ENCODE measurements around the gene DCAF12. TPM values are rescaled to one million over a fixed set of nuclear protein-coding genes. Genes with fewer than 3 reads are reported as not detected.

Gene DCAF12
- polyA plus RNA-seq, 1 of the 3 experiments (the other 2 are of a cell fraction) = 20.8 TPM

GRCh38 chr9:34065541-34065940 lies 61.0 kb downstream of the DCAF12 start:
- WGBS (ENCODE audit: low lambda C conversion rate) = 100% methylated on average over 3 of the region's 3 CpGs
- ChIA-PET POLR2A (no interaction called here), CTCF (interaction anchor here (1.4 kb wide), 1 partner anchor 8 kb away, joined by 7 read pairs; no protein-coding TSS in a partner anchor)
- no peaks in the 10 kb centered on the region for H4K20me1 ChIP-seq (ENCODE audit: insufficient read depth)
- DNase-seq = no peak
- no peak overlapping the region for H3K4me3 ChIP-seq (ENCODE audit: low read depth in 2 of 2, low read length in 1 of 2)
- no peak overlapping the region for H3K27ac ChIP-seq (ENCODE audit: low read depth in 2 of 2, low read length in 1 of 2)
- no peak for TF ChIP-seq CHD2 (IDR thresholded peaks at IDR 0.05; ENCODE audit: low read length, partially characterized antibody)
- TF ChIP-seq JUND (IDR thresholded peaks at IDR 0.05) = no peak
- TF ChIP-seq MXI1 (IDR thresholded peaks at IDR 0.05; ENCODE audit: low read depth, low read length) = no peak
- TF ChIP-seq PBX3 (IDR thresholded peaks at IDR 0.05) = no peak
- no peak for TF ChIP-seq TCF12 (IDR thresholded peaks at IDR 0.05)
- no peak for TF ChIP-seq SMC3 (IDR thresholded peaks at IDR 0.05; ENCODE audit: low read depth, low read length)
- no peak for TF ChIP-seq IRF3 (IDR thresholded peaks at IDR 0.05; ENCODE audit: low read depth, low read length)
- TF ChIP-seq, protein P1, sequence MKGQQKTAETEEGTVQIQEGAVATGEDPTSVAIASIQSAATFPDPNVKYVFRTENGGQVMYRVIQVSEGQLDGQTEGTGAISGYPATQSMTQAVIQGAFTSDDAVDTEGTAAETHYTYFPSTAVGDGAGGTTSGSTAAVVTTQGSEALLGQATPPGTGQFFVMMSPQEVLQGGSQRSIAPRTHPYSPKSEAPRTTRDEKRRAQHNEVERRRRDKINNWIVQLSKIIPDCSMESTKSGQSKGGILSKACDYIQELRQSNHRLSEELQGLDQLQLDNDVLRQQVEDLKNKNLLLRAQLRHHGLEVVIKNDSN (IDR thresholded peaks at IDR 0.05; ENCODE audit: borderline replicate concordance, low read depth) = no peak
- no peak for TF ChIP-seq FOSL2 (IDR thresholded peaks at IDR 0.05; ENCODE audit: borderline replicate concordance, low read depth)
- no peak for TF ChIP-seq GATA2 (CRISPR knock-in tag; IDR thresholded peaks at IDR 0.05)
- TF ChIP-seq RAD21 (IDR thresholded peaks at IDR 0.05; ENCODE audit: low read length) = no peak
- no peak overlapping the region for H3K9ac ChIP-seq
- H3K4me2 ChIP-seq = no peak overlapping the region
- no peaks in the 10 kb centered on the region for H3K36me3 ChIP-seq (replicated peaks in 1 of 2; ENCODE audit: control insufficient read depth in 1 of 2, insufficient read depth in 2 of 2, low read length in 1 of 2)
- H3K27me3 ChIP-seq (ENCODE audit: insufficient read depth) = no peaks in the 10 kb centered on the region
- H3K9me2 ChIP-seq = no peaks in the 10 kb centered on the region
- no peaks in the 10 kb centered on the region for H3K4me1 ChIP-seq (ENCODE audit: control insufficient read depth in 1 of 2, insufficient read depth in 2 of 2, low read depth in 1 of 2, low read length in 1 of 2)
- H3K9me3 ChIP-seq = no peaks in the 10 kb centered on the region
- no peaks in the 10 kb centered on the region for H3F3A ChIP-seq (replicated peaks; ENCODE audit: insufficient read depth)
- H3K79me2 ChIP-seq (ENCODE audit: insufficient read depth) = no peaks in the 10 kb centered on the region
- no peak overlapping the region for H2AFZ ChIP-seq (ENCODE audit: low read depth)

GRCh38 chr9:34059954-34060353 lies 66.5 kb downstream of the DCAF12 start:
- H3K36me3 ChIP-seq (replicated peaks in 1 of 2; ENCODE audit: control insufficient read depth in 1 of 2, insufficient read depth in 2 of 2, low read length in 1 of 2) = no peaks in the 10 kb centered on the region
- ChIA-PET CTCF (interaction anchor here (1.6 kb wide), 1 partner anchor 14 kb away, joined by 4 read pairs; no protein-coding TSS in a partner anchor), POLR2A (no interaction called here)
- H3K4me1 ChIP-seq (ENCODE audit: control insufficient read depth in 1 of 2, insufficient read depth in 2 of 2, low read depth in 1 of 2, low read length in 1 of 2) = no peaks in the 10 kb centered on the region
- no peaks in the 10 kb centered on the region for H3K79me2 ChIP-seq (ENCODE audit: insufficient read depth)
- H3F3A ChIP-seq (replicated peaks; ENCODE audit: insufficient read depth) = no peaks in the 10 kb centered on the region
- no peaks in the 10 kb centered on the region for H3K27me3 ChIP-seq (ENCODE audit: insufficient read depth)
- no peaks in the 10 kb centered on the region for H4K20me1 ChIP-seq (ENCODE audit: insufficient read depth)
- no peaks in the 10 kb centered on the region for H3K9me3 ChIP-seq
- no peak overlapping the region for H3K9ac ChIP-seq
- no peaks in the 10 kb centered on the region for H3K9me2 ChIP-seq
- H2AFZ ChIP-seq (ENCODE audit: low read depth) = no peak overlapping the region
- WGBS (ENCODE audit: low lambda C conversion rate) = 85% methylated on average over 3 of the region's 3 CpGs
- no peak for DNase-seq
- no peak overlapping the region for H3K4me3 ChIP-seq (ENCODE audit: low read depth in 2 of 2, low read length in 1 of 2)
- no peak overlapping the region for H3K4me2 ChIP-seq
- H3K27ac ChIP-seq (ENCODE audit: low read depth in 2 of 2, low read length in 1 of 2) = no peak overlapping the region
- no peak for TF ChIP-seq CTCF (IDR thresholded peaks at IDR 0.05)
- TF ChIP-seq TEAD4 (IDR thresholded peaks at IDR 0.05; ENCODE audit: borderline replicate concordance, insufficient read depth) = no peak
- TF ChIP-seq FOXJ3 (CRISPR knock-in tag; IDR thresholded peaks at IDR 0.05) = no peak
- TF ChIP-seq NFIC (IDR thresholded peaks at IDR 0.05; ENCODE audit: borderline replicate concordance) = no peak
- no peak for TF ChIP-seq RFX5 (IDR thresholded peaks at IDR 0.05; ENCODE audit: low read length)
- TF ChIP-seq MAX (IDR thresholded peaks at IDR 0.05; ENCODE audit: low read depth) = no peak
- no peak for TF ChIP-seq USF2 (IDR thresholded peaks at IDR 0.05; ENCODE audit: borderline replicate concordance, low read depth, low read length)
- TF ChIP-seq IRF3 (IDR thresholded peaks at IDR 0.05; ENCODE audit: low read depth, low read length) = no peak
- TF ChIP-seq SMC3 (IDR thresholded peaks at IDR 0.05; ENCODE audit: low read depth, low read length) = no peak
- TF ChIP-seq FOXM1 (IDR thresholded peaks at IDR 0.05; ENCODE audit: low read depth) = no peak
- TF ChIP-seq PBX3 (IDR thresholded peaks at IDR 0.05) = no peak
- no peak for TF ChIP-seq GABPA (IDR thresholded peaks at IDR 0.05; ENCODE audit: low read depth)
- TF ChIP-seq TCF12 (IDR thresholded peaks at IDR 0.05) = no peak

Measured in SK-N-SH (cell line).